SK-N-MC (cell line): Measurements from ENCODE around the gene RIPOR3.

Experiments
- EZH2 ChIP-seq: fragments of 200-600 bp; sonication (generic); IDR thresholded peaks from one replicate; pipeline ENCODE4 v1.6.1; 2017; ENCODE audit warnings: antibody characterized with exemption
- FOXP2 ChIP-seq: optimal IDR thresholded peaks from 2 replicates; pipeline ENCODE3; 2011; ENCODE audit warnings: mild to moderate bottlenecking, moderate library complexity; ENCODE audit not compliant: insufficient read depth; ENCODE audit errors: extremely low read length, control extremely low read depth

- TF ChIP-seq FOXP2 (no peak), EZH2 (no peak)
Measured at GRCh38 chr20:50608750-50609104, 82.6 kb downstream of the RIPOR3 start.
